Activated CD4-positive, alpha-beta T cell treated with anti-CD3 and anti-CD28 coated beads for 4 hours (primary cell): Measurements from ENCODE around the gene ABCC1.
"Not testable (repeated sequence)": the region's sequence is repeated elsewhere in the genome, so short reads cannot be mapped to it uniquely, and the experiment has no call there.

Experiments used
- DNase-seq, 2 donors: peaks; one replicate each; pipeline ENCODE4 v3.0.0-alpha.2; 2020

The ABCC1 gene

DNA sequence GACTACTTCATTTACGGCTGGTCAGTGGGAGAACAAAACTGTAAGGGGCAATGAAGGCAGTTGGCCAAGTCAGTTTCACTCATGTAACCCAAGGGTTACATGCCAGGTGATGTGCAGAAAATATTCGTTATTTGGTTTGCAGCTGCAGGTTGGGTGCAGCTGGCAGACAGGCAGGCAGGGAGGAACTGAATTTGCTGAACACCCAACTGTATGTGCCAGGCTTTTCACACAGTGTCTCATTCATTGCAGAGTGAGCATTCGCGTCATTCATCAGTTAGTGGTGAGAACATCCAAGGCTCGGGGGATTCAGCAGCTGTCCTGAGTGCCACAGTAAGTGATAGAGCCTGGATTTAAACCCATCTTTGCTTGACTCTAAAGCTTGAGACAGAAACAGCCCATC, 214.2 kb downstream of the ABCC1 start:
- DNase-seq: no peak

DNA sequence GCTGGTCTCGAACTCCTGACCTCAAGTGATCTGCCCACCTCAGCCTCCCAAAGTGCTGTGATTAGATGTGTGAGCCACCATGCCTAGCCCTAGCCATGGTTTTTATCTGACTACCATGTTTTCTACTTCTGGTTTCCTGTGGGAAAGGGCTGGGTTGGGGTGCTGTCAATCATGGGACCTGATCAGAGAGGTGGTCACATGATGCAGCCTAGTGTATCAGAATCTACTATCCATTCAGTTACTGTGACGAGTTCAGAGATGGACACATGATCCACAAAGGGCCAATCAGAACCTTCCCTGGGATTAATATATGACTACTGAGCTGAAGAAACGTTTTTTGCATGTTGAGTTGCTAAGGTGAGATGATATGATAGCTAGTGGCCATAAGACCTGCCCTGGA, 214.8 kb downstream of the ABCC1 start:
- no peak for DNase-seq

DNA sequence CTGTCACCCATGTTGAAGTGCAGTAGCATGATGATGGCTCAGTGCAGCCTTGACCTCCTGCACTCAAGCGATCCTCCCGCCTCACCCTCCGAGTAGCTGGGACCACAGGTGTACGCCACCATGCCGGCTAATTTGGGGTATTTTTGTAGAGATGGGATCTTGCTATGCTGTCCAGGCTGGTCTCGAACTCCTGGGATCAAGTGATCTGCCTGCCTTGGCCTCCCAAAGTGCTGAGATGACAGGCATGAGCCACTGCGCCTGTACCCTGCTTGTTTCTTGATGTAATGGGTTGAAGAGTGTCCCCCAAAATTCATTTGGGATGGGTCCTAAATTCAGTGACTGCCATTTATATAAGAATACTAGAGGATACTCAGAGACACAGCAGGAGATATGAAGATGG, 216.7 kb downstream of the ABCC1 start:
- DNase-seq: no peak

DNA sequence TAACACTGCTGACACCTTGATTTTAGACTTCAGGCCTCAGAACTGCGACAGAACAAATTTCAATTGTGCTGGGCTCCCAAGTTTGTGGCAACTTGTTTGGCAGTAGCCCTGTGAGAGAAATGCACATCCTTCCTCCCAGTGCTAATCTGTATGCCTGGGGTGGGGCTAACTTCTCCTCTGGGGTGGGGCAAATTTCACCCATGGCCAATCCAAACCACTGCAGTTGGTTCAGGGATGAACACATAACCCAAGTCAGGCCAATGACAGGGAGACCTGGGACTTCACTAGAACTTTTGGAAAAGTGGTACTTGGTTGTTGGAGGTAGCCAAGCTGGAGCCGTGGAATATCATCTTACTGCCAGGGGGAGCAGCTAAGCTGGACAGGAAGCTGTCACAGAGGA, 217.5 kb downstream of the ABCC1 start:
- no peak for DNase-seq

DNA sequence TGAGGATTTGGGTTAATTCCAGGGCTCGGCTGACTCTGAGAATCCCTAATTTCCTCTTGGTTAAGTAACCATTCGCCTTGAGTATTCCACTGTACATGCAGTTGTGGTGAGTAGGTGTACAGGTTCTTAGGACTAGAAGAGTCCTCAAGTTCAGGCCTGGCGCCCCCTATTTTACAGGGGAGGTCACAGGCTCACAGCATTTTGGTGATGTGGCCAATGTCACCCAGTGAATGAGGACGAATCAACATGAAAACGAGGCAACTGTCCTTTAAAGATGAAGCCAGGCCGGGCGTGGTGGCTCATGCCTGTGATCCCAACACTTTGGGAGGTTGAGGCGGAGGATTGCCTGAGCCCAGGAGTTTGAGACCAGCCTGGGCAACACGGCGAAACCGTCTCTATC, 218.5 kb downstream of the ABCC1 start:
- DNase-seq: no peak

DNA sequence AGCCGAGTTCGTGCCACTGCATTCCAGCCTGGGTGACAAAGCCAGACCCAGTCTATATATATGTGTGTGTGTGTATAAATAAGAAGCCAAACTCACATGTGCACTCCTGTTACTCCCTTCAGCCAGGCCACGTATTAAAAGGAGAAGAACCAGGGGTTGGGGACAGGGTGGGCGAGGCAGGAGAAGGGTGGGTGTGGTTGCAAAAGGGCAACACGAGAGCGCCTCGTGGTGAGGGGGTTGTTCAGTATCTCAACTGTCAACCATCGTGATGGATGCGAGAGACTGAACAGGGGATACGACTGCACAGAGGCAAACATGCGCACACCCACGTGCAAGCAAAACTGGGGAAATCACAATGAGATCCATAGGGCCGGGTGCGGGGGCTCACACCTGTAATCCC, 219.0 kb downstream of the ABCC1 start:
- DNase-seq: no peak

DNA sequence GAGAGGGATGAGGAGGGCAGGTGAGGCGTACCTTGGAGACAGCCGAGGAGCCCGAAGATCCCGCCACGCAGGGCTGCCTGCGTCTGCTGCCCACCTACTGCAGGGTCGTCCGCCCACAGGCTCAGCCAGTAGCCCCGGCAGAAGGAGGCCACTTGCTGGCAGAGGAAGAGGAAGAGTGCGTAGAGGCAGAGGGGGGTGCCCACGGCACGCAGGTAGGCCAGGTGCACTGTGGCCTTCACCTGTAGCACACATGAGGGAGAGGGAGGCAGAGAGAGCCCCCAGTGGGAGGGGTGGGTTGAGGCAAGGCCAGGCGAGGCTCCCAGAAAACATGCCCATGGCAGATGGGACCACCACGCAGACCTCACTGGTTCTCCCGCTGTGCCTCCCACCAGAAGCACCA, 220.2 kb downstream of the ABCC1 start:
- no peak for DNase-seq

DNA sequence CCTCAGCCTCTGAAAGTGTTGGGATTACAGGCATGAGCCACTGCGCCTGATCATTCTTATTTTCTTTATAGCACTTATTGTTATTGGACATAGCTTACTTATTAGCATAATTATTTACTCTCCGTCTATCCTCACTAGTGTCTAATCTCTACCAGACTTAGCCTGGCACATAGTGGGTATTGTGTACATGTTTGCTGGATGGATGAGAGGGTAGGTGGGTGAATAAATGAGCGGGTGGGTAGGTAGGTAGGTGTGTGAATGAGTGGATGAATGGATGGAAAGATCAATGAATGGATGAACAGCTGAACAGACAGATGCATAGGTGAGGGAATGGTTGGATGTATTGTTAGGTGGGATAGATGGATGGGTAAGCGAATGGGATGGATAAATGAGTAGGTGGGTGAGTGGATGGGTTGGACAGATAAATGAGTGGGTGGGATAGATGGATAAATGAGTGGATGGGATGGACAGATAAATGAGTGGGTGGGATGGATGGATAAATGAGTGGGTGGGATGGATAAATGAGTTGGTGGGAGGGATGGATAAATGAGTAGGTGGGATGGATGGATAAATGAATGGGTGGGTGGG, 222.0 kb downstream of the ABCC1 start:
- no peak for DNase-seq

DNA sequence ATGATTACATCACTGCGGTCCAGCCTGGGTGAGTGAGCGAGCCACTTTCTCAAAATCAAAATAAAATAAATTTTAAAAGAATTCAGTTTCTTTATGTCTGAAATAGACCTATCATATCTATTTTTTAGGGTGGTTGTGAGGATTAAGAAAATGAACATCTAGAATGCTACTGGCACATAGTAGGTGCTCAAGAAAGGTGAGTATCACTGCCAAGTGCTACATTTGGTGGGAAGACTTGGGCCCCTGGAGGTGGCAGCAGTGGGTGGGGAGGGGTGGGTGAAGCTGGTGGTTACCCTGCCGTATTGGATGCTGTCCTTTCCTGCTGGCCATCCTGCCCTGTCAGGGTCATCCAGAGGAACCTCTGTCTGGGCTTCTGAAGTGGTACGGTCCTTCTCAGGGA, 223.6 kb downstream of the ABCC1 start:
- no peak for DNase-seq

DNA sequence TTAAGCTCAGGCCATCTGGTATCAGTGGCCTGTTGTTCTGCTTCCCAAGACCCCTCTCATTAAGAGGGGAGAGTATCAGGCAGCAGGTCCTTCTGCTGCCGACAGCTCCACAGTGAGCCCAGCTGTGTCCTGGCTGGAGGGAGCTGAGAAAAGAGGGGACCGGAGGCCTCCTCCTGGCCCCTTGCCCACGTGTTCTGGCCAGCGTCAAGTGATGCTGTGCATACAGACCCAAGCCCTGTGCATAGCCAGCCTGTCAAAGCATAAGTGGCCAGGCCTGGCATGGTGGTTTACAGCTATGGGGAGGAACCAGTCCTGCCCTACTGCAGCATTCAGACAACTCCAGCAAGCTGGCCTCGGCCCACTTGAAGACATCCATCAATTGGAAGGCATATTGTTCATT, 225.9 kb downstream of the ABCC1 start:
- DNase-seq: no peak

DNA sequence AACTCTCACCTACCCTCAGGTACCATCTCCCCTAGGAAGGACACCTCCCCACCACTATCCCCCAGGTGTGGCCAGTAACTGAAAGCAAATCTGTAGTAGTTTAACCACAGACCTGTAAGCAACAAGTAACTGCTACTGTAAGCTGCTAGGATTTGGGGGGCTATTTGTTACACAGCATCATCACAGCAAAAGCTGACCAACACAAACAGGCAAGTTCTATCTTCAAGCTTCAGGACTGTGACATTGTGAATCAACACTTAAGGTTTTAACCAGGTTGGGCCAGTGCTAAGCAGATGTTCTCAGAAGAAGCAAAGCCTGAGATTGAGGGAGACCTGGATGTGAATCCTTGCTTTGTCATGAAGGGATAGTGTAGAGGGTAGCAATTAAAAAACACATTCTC, 226.9 kb downstream of the ABCC1 start:
- no peak for DNase-seq

DNA sequence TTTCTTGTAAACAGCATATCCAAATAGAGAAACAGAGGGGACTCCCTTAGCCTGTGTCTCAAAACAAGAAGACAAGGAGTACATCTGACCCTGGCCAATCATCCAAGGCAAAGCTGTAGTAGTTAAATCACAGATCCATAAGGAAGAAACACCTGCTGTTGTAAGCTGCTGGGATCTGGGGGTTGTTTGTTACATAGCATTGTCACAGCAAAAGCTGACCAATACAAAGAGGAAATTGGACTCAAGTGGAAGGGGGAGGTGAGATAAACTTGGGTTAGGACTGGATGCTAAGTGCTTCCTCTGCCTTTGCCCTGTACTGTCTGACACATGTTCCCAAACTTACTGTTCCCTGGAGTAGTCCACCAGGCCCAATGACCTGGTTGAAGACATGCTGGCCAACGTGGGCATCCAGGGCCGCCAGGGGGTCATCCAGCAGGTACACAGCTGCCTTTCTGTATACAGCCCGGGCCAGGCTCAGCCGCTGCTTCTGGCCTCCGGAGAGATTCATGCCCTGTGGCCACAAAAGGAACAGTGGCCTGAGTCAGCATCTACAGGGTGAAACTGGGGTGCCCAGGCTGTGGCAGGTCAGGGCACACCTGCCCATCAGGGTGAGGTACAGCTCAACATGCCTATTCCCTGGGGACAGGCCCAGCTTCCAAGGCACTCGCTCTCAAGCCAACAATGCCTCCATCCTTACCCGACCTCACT, 229.2 kb downstream of the ABCC1 start:
- no peak for DNase-seq

DNA sequence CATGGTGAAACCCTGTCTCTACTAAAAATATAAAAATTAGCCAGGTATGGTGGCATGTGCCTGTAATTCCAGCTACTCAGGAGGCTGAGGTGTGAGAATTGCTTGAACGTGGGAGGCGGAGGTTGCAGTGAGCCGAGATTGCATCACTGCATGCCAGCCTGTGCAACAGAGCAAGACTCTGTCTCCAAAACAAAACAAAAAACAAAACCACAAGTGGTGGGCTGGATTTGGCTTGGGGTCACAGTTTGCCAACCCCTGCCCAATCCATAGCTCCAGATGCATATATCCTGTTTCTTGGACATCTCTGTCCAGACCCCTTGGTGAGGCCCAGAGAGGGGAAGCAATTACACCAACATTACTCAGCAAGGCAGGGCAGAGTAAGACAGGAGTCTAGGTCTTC, 232.3 kb downstream of the ABCC1 start:
- not testable (repeated sequence) for DNase-seq

DNA sequence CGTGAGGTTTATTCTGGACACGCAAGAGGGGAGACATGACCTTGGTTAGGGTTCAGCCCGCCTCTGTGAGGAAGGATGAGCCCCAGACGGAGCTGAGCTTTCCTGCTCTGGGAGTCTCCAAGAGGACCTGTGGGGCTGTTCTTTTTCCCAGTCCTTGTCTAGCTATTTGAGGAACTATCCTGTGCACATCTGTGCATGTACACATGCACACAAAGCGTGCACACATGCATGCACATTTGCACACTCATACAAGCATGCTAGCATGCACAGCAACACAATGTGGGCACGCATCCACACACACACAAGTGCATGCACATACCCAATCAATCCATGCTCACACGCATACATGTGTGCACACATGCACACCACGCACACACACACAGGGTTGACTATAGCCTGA, 233.5 kb downstream of the ABCC1 start:
- no peak for DNase-seq

DNA sequence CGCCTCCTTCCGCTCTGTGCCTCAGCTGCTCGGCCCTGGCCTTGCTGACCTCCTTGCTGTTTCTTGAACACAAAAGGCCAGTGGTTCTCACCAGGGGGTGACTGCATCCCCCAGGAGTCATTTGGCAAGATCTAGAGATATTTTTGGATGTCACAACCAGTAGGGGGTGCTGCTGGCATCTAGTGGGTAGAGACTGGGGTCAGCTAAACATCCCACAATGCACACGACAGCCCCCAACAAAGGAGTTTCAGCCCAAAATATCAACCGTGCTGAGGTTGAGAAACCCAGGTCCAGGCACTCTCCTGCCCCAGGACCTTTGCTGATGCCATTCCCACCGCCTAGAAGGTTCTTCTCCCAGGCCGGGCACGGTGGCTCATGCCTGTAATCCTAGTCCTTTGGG, 234.1 kb downstream of the ABCC1 start:
- no peak for DNase-seq

DNA sequence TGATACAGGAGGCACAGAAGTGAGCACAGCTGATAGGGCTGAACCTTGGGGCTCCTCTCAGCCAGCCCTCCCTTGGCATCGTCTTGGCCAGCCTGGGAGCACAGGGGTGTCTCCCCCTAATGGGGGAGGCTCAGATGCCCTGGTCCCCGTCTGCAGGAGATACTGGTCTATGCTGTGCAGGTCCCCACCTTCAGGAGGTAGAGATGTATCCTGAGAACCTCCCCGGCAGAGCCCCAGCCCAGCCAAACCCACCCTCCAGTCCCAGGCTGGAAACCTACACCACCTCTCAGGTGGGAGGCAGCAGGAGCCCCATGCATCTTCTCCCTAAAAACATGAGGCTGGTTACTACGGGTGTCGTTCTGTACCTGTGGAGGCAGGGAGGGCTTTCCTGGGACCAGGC, 235.2 kb downstream of the ABCC1 start:
- no peak for DNase-seq

DNA sequence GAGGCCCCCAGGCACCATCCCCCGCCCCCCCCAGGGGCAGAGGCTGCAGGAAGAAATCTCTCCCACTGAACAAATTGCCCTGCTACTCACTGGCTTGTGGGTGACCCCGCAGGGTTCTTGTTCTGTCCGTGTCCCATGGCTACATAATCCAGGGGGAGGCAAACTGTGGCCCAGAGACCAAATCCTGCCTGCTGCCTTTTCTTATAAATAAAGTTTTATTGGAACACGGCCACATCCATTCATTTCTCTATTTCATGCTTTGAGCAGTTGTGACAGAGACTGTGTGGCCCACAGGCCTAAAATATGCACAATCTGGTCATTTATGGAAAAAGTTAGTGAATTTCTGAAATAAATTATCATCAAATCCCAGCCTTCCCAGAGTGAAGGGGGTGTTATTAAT, 235.7 kb downstream of the ABCC1 start:
- DNase-seq: no peak

DNA sequence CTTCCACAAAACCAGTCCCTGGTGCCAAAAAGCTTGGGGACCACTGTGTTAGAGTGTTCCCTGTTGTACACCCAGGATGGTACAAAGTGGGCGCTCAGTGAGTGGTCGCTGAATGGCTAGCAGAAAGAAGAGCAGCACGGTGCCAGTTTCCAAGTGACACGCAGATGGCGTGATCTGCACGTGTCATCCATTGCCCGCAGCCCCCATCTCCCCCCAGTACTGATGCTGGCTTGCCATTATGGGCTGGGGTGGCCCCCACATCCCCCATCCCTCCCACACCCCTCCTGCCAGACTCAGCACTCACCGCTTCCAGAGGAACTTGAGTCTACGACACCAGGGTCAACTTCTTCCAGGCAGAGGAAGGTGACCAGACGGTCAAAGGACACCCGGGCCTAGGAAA, 237.4 kb downstream of the ABCC1 start:
- DNase-seq: no peak

DNA sequence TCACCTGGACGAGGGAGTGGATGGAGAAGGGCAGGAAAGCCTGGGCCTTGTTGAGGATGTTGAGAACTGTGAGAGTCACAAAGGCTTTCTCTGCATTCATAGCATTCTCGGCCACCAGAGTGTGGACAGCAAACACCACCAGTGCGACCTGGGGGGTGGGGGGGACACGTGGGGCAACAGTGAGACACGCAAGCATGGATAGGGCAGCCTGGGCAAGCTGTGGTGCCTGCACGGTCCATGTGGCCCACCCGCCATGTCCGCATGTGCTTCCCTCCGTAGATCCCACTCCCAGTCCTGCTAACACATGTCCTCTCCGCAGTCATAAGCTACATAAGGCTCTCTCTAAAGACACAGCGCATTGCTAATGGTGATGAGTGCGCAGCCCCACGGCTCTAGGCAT, 239.4 kb downstream of the ABCC1 start:
- no peak for DNase-seq

DNA sequence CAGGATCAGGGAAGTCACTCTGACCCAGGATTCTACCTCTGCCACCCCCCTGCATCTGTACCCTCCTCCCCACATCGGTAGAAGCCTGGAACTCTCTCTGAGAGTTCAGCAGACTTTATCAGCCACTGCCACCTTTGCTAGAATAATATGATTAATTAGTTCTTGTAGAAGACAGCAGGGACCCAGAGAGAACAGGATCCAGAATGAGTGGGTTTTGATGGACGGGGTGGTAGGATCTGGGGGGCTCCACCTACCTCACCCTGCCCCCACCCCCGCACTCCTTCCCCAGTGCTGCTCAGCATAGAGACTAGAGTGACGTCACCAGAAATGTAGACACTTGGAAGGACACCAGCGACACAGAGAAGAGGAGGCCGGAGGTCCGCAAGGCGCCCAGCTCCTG, 240.4 kb downstream of the ABCC1 start:
- no peak for DNase-seq

DNA sequence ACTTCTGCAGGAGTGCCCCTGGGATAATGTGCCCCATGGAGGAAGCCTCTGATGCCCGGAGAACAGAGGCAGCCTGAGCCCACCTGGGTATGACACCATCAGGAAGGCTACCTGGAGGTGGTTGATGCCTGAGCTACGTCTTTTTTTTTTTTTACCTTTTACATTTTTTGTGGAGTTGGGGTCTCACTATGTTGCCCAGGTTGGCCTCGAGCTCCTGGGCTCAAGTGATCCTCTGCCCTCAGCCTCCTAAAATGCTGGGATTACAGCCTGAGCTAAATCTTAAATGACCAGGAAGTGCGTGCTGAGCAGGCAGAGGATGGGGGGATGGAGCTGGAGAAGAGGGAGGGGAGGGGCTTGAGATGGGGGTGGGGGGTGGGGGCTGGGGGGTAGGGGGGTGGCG, 241.1 kb downstream of the ABCC1 start:
- no peak for DNase-seq

DNA sequence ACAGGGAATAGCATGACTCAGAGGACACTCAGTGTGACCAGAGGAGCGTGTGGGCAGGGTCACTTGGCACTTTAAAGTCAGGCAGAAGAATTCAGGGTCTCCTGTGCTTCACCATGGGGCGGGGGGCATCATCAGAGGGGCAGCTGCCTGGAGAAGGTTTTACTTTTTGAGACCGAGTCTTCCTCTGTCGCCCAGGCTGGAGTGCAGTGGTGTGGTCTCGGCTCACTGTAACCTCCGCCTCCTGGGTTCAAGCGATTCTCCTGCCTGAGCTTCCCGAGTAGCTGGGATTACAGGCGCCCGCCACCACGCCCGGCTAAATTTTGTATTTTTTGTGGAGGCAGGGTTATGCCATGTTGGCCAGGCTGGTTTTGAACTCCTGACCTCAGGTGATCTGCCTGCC, 241.6 kb downstream of the ABCC1 start:
- DNase-seq: not testable (repeated sequence)

DNA sequence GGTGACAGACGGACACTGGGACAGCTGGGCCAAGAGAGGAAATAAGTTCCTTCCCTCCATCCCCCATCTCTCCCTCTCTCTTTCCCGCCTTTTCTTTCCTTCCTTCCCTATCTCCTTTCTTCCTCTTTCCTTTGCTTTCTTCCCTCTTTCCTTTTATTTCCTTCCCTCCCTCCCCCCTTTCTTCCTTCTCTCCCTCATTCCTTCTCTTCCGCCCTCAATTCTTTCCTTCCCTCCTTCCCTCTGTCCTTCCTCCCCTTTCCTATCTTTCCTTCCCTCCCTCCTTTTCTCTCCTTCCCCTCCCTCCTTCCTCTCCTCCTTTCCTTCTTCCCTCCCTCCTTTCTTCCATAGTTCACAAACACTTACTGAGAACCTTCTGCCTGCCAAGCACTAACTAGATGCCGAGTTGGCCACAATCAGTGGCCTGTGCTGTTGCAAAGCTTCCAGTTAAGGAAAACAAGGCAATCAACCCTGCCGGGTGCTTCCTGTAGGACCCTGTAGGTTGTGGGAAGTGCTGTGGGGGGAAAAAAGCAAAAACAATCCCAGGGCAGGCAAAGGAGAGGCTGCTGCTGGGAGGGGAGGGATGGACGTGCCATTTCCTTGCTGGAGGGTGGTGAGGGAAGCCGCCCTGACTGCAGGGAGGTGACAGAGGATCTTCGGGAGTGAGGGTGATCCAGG, 242.2 kb downstream of the ABCC1 start:
- DNase-seq: no peak
